Activated CD4-positive, CD25-positive, alpha-beta regulatory T cell treated with anti-CD3 and anti-CD28 coated beads, Interleukin-2, amount 50 U/mL, for 16 hours (primary cell): ENCODE results near the gene GJA5.

ENCODE experiments used
- DNase-seq: peaks from one replicate; pipeline ENCODE4 v3.0.0-alpha.2; 2020; ENCODE audit warnings: low read depth, low spot score

The GJA5 gene

GRCh38 chr1:147729315-147729714 is 31.1 kb downstream of the GJA5 start:
- no peak for DNase-seq

- no peak for DNase-seq
Observed at GRCh38 chr1:147726168-147726567, 34.2 kb downstream of the GJA5 start.

GRCh38 chr1:147725685-147726084 is 34.7 kb downstream of the GJA5 start:
- DNase-seq: no peak

- no peak for DNase-seq
Observed at GRCh38 chr1:147723691-147724323, 36.6 kb downstream of the GJA5 start.

- no peak for DNase-seq
Observed at GRCh38 chr1:147722124-147722523, 38.3 kb downstream of the GJA5 start.

GRCh38 chr1:147721716-147722115 is 38.7 kb downstream of the GJA5 start:
- DNase-seq: no peak

GRCh38 chr1:147720557-147720956 is 39.8 kb downstream of the GJA5 start:
- no peak for DNase-seq

- no peak for DNase-seq
Observed at GRCh38 chr1:147719711-147720225, 40.6 kb downstream of the GJA5 start.

GRCh38 chr1:147719029-147719698 is 41.2 kb downstream of the GJA5 start:
- DNase-seq: no peak

- no peak for DNase-seq
Observed at GRCh38 chr1:147717706-147718097, 42.7 kb downstream of the GJA5 start.

GRCh38 chr1:147717051-147717705 is 43.2 kb downstream of the GJA5 start:
- DNase-seq: no peak

- DNase-seq: no peak
Observed at GRCh38 chr1:147712605-147713004, 47.8 kb downstream of the GJA5 start.
